Stimulated activated CD4-positive, alpha-beta T cell treated with anti-CD3 and anti-CD28 coated beads, Interleukin-15, amount 100 ng/mL, for 24 hours (primary cell): ENCODE measurements around the gene TMEM43.

Source experiments
- DNase-seq: peaks from one replicate; pipeline ENCODE4 v3.0.0-alpha.2; 2020

Gene TMEM43

DNA sequence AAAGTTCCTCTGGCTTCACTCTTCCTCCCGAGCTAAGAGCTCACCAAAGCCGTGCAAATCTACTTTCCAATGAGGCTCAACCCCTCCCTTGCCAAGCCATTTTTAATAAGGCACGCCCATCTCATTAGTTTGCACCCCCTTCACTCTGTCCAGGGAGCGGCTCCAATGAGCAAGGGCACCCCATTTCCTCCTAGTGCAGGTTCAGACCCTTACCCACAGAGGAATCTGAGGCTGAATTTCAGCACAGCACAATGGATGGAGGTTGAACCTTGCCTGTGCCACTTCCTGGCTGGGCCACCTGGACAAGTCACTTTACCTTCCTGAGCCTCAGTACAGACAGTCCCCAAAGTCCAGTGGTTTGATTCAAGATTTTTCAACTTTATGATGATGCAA is 28.1 kb downstream of the TMEM43 start:
- no peak for DNase-seq

DNA sequence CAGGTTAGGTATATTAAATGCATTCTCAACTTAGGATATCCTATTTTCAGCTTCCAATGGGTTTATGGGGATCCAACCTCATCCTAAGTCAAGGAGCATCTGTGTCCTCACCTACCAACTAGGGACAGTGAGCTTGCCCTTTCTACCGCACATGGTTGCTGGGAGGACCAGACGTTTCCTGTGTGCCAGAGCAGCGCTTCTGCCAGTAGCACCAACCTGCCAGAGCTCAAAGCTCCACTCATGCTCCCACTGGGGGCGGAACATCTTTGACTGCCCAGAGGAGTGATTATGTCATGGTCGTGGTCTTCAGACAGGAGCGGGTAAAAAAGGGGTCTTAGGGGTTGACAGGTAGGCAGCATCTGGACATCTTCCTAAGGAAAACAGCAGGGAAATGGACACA is 28.8 kb downstream of the TMEM43 start:
- DNase-seq, result no peak

DNA sequence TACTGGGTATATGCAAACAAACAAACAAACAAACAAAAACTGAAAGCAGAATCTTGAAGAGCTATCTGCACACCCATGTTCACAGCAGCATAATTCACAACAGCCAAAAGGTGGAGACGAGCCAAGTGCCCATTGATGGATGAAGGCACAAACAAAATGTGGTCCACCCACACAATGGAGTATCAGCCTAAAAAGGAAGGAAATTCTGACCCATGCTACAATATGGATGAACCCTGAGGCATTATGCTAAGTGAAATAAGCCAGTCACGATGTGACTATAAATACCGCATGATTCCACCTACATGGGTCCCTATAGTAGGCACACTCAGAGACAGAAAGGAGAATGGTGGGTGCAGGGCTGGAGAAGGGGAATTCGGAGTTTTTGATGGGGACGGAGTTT is 29.4 kb downstream of the TMEM43 start:
- no peak for DNase-seq

DNA sequence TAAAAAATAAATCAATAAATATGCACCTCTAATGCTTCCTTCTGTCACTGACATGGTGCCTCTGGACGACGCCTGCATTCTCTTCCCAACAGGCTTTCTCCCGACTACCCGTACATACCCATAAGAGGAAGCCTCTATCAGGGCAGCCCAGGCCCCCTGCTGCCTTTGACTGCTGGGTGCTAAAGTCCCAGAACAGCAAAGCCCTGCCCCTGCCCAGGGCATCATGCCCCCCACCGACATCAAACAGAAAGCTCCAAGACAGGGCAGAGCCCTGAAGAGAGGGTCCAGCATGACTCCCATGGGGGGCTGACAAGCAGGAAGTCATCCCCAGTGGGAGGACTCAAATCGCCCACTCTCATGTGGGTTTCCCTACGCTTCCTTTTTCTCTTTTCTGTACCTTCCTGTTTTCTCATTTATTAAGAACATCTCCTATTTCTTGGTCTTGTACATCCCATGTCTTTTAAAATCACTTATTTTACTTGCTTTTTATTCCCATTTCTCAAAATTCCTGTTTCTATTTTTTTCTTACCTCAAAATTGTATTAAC is 30.1 kb downstream of the TMEM43 start:
- no peak for DNase-seq

DNA sequence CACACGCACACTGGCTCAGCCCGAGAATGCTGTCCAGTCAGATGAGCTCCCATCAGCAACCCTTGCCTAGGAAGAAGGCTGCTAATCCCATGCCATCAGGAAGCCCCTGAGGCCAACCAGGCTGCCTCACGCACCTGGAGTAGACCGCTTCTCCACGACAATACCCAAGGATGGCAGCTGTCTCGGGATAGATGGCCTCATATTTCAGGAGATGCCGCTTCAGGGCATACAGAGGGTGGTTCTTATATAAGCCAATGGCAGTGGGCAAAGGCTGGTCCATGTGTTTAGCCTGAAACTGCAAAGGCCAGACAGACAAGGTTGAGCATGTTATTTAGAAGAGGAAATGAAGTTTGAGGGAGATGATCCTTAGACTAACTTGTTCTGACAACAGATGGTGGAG is 31.3 kb downstream of the TMEM43 start:
- DNase-seq, result no peak

DNA sequence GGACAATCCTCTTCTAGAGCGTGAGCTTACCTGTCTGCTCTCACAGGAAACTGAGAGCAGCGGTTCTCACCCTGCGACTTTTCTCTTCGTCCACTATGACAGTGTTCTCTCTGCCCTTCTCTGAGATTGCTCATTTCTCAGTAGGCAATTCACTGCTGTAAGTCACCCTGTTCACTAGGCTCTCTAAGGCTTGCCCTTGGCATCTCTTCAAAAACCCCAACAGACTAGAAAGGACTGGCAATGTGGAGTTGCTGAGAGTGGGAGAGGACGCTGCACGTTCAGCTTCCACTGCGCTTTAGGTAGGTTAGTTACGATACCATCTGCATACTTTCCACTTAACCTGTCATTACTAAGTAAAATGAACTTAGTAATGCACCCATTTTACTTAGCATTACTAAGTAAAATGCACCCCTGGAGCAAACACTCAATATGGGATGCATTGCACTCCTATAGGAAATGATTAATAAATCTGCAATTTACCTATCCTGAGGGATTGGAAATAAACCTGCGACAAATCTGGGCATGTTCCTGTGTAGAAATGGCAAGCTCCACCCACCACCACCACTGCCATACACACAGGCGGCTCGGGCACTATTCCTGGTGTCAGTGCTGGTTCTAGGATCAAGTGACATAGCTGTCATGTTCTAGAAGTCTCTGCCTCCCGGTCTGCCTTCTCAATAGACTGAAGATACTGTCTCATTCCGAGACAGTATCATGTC is 32.1 kb downstream of the TMEM43 start:
- DNase-seq, result no peak

DNA sequence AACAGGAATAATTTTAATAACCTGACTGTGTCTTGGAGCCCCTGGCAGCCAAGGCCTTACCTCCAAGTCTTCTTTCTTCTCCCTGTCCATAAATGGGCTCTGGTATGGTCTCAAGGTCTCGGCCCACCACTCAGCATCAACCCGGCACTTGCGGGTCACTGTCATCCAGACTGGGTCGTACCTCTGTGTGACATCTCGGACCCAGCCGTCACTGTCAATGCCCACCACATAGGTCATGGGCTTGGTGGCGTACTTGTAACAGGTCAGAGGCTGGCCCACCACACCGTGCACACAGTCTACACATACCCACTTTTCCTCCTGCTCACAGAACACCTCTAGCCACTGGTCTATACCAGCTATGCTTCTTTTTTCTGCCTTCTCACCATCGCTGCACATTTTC is 33.1 kb downstream of the TMEM43 start:
- DNase-seq, result no peak

DNA sequence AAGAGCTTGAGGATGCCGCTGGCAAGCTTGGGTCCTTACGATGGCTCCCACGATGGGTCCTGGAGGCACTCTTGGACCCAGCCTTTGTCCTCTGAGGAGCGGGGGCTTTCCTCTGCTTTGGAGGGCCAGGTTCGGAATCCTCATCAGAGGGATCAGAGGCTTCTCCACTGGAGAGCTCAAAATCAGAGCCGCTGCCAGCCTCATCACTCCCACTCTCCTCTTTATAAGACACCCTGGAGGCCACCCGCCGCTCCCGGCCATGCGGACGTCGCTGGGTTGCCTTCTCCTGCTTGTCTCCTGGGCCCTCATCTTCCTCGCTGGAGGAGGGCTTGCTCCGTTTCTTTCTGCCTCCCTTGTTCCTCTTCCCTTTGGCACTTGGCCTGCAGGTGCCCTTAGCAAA is 33.5 kb downstream of the TMEM43 start:
- no peak for DNase-seq

DNA sequence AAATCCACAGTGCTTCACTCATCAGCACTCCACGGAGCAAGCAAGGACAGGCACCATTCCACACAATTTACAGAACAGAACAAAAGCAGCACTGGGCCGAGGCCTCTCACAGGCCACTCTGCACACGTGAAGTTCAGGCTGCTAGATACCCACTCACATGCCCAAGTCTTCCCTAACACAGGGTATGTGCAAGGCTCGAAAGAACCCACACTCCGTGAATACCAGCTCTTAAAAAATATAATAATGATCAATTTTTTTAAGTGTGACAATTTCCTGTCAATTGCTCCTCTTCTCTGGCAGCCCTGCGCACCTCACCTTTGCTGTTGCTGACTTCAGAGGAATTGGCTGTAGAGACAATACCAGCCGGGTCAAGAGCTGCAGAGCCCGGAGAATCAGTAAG is 34.6 kb downstream of the TMEM43 start:
- DNase-seq, result no peak

DNA sequence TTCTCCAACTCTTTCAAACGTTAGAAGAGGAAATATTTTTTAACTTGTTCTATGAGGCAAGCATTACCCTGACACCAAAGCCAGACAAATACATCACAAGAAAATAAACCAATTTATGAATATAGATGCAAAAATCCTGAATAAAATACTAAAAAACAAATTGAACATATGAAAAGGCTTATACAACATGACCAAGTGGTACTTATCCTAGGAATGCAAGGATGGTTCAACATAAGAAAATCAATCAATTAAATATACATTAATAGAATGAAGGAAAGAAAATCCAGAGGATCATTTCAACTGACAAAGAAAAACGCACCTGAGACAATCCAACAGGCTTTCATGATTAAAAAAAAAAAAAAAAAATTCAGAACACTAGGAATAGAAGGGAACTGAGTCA is 36.4 kb downstream of the TMEM43 start:
- no peak for DNase-seq

DNA sequence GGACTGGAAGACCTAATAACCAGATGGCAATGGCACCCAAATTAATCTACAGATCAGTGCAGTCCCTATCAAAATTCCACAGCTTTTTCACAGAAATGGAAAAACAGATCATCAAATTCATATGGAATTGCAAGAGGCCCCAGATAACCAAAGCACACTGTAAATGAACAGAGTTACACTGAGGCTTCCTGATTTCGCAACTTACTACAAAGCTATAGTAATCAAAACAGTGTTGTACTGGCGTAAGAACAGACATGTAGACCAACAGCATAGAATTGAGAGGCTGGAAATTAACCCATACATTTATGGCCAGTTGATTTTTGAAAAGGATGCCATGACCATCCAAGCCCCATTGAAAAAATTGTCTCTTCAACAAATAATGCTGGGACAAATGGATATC is 37.3 kb downstream of the TMEM43 start:
- DNase-seq, result no peak

DNA sequence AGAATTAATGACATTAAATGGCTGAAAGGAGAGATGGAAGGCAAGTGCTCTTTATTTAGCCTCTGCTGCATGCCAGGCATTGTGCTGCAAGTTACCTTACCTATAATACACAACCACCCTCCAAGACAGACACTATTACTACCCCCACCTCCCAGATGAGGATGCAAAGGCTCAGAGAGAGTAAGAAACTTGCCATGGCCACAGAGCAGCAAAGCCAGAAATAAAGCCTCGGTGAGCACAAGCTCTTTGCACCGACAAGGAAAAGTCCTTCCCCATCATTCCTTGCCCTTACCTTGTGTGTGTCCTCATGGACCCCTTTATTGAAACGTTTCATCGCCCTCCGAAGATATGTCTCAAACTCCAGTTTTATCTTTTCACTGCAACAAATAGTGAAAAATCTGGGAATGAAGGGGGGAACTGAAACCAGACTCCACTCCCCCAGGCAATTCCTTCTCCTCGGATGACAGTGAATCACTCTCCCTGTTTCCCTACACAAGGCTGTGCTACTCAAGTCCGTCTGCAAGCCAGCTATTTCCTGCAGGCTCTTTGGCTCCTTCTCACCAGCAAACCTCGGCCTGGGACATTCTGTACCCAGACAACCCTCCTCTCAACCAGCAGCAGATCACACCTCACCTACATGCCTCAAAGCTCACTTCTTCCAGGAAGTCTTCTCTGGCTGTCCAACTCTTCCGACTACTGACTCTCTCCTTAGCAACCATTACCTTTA is 42.2 kb downstream of the TMEM43 start:
- DNase-seq, result no peak

DNA sequence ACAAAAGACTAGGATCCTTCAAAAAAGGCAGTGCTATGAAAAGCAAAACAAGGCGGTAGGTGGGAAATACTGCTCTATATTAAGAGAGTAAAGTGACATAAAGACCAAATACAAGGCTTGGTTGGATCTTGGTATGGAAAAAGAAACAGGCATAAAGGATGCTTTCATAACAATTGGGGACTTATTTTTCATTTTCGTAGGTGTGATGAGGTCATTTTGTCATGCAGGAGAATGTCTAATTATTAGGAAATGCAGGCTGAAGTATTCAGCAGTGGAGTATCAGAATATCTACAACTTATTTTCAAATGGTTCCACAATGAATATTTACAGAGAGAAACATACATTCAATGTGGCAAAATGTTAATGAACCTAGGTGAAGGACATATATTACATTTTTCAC is 44.6 kb downstream of the TMEM43 start:
- no peak for DNase-seq

DNA sequence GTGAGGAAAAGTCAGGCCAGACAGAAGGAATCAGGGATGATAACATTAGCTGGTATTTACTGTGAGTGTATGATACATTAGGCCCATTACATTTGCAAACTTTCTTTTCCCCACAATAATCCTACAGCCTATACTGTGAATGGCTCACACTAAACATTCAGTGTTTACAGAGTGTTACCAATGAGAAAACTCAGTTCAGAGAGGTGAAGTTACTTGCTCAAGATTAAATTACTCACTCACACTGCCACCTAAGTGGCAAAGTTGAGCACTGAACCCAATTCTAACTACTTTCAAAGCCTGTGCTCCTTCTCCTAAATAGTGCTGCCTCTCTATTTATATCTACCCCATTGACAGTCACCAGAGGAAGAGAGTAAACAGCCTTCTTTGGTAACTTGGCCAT is 45.0 kb downstream of the TMEM43 start:
- no peak for DNase-seq

DNA sequence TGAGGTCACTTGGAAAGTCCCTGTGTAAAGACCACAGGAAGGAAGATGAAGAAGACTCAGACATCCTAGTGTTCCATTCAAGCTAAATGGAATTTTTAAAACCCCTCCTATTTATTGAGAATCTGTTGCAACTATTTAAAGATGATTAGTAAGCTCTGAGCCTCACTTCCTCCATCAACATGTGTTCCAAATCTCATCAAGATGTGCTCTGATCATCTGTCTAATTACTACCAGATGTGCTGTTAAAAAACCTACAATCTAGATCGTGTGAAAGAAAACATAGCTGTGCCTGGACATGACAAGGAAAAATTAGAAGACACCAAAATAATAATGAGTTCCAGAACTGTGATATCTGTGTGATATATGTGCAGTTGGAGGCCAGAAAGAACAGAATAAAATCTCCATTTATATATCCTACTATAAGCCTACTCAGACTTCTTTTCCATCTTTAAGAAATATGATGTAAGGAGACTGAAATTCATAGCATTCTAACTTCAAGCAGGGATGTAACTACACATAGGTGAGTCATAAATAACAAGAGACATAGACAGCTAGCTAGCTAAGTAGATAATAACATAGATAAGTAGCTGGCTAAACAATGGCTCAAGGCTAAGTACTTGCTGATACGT is 45.8 kb downstream of the TMEM43 start:
- no peak for DNase-seq

DNA sequence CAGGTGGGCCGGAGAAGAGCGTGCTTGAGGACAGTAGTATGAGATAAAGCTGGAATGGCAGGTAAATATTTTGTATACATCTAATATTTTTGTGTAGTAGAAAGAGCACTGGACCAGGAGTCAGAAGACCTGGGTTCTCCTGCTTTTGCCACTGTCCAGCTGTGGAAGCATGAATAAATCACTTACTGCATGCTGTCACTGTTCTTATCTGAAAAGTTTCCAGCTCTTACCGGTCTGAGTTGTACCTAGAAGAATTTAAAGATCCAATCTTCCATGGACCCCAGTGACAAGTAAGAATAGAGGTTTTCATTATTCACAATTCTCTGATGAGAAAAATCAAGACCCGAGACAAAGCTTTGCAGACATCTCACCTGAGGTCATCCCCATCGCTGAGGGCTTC is 47.6 kb downstream of the TMEM43 start:
- DNase-seq, result no peak

DNA sequence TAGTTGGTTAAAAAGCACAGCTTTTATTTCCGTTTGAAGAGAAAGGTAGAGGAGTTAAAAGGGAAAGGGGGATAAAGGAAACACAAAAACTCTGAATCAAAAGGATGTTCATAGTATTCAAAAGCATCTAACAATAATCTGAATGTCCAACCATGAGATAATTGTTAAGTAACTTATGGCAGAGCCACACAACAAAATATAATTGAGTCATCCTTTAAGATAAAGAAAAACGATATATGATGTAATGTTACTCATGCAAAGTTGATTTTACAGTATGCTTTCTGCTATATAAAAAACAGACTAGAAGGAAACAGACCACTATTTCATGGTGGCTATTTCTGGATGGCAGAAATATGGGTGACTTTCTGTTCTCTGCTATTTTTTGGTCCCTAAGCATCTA is 49.6 kb downstream of the TMEM43 start:
- no peak for DNase-seq

DNA sequence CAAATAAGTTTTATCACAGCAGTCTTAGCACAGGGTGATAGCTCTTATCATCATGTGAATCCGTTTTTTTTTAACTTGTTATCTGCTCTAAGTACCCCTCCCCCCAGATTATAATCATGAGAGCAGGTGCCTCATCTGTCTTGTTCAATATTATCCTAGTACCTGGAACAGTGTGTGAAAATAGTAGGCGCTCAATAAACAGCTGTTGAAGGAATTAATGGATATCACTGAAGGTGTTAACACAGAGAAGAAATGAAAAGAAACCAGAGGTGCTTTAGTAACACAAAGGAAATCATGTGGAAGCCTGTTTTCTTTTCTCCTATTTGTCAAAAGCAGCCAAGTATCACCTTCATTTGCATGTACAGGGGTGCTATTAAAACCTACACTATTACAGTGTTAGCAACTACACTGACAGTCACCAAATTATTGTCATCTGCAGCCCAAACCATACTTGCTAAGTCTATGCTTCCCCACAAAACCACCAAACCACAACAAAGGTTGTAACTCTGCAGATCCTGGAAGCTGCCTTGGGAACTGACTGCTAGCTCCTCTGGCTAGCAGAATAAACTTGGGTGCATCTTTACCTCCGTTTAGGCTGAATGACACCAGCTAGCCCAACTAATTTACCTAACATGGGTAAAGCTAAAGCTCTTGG is 50.7 kb downstream of the TMEM43 start:
- DNase-seq, result peak; percentile 48

DNA sequence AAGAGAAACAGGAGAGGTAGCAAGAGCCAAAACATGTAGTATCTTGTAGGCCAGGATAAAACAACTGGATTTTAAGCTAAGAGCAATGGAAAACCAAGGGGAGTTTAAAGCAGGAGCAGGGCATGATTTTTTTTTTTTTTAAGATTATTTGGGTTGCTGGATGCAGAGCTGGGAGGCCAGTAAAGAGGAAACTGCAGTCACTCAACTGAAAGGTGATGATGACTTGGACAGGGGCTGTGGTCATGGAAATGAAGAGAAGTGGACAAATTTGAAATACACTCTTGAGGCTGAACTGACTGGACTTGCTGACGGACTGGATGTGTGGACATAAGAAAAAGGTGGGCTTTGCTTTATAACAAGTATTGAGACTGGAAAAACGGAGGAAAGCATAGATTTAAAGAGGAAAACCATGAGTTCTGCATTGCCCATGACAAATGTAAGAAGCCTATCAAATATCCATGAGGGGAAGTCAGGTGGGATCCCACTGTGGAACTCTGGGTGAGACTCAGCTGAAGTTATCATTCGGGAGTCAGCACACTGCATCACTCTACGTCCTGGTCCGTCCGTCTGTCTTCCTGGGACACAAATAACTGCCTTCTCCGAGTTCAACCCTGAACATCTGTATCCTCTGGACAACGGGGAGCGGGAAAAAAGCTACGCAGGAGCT is 52.9 kb downstream of the TMEM43 start:
- no peak for DNase-seq

DNA sequence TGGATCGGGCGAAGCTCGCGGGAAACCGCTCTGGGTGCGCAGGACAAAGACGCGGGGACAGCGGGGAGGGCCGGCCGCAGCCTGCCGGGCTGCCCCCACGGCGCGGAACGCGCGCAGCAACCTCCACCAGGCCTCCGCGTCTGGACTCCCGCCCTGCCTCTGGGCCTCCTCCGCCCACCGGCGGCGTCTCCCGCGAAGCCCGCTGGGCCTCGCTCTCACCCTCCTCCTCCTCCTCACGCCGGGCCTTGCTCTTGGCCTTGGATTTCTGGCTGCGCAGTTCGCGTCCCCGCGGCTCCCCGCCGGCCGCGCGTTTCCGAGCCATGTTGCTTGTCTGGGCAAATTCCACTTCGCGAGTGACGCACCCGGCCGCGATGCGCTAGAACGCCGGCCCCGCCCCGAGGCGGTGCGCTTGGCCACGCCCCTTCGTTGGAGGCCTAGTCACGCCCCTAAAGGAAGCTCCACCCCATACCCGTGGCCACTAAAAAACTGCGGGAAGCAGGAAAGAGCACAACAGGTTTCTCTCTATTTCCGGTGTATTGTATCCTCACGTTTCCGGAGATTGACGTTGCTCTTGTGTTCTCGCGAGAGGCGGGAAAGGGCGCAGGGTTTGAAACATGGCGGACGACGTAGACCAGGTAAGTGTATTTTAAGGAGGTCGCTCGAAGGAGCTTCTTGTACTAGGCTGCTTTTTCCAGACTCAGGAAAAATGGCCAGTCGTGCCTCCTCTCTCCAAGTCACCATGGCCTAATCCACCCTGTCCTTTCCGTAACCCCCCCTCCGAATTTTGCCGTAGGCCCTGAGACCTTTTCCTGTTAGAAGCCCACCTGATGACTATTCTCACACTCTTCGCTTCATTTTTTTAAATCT is 53.6 kb downstream of the TMEM43 start, which contains the start of the genes LSM3 and XPC:
Gene LSM3, plus strand, starts transcription at position 571 of the 867 bp plus-strand sequence. Its CDS starts 44 bp downstream, at position 615.
Gene XPC, minus strand, starts transcription at position 355 of the 867 bp plus-strand sequence. Its CDS starts 33 bp downstream, at position 322.
- peak; percentile 96 for DNase-seq

DNA sequence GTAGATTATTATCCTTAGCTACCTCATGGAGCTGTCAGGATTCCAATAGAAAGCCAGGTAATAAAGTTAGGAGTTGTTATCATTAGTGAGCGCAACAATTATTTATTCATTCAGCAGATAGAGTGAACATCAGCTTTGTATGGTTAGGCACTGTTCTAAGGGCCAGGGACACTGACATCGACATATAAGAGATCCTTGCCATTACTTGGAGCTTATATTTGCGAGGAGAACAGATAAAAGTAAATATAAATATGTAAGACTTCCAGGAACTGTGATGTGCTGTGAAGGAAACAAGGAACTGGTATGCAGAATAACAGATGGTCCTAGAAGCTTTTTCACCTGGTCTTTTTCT is 54.2 kb downstream of the TMEM43 start:
- no peak for DNase-seq

DNA sequence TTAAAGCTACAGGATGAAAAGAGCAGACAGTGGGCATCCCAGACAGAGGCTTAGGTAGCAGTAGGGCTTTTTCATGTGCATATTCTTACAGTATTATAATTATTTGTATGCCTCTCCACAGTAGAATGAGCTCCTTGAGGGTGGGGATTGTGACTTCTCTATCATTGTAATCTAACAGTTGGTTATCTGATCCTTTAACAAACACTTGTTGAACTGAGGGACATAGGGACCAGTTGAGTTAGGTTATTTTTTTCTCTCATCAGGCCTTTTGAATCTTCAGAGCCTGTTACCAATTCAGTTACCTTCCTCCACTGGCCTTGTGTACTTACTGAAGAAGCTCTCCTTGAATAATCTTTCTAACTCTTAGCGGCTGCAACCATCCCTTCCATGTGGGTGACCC is 54.9 kb downstream of the TMEM43 start:
- DNase-seq, result no peak
